Breast epithelium (tissue), 3 donors: ENCODE results near the gene CLSTN2.

Source experiments
- POLR2A ChIP-seq: fragments of 450-650 bp; IDR thresholded peaks from one replicate; pipeline ENCODE4 v1.6.1; 2016; ENCODE audit warnings: antibody characterized with exemption, mild to moderate bottlenecking, moderate library complexity
- TF ChIP-seq, protein P1 (sequence below), 3 donors: fragments of 450-650 bp; IDR thresholded peaks; one replicate each; pipeline ENCODE4 v1.5.1; 2016 to 2017; ENCODE audit warnings: antibody characterized with exemption in 3 of 3, mild to moderate bottlenecking in 3 of 3, moderate library complexity in 3 of 3

DNA sequence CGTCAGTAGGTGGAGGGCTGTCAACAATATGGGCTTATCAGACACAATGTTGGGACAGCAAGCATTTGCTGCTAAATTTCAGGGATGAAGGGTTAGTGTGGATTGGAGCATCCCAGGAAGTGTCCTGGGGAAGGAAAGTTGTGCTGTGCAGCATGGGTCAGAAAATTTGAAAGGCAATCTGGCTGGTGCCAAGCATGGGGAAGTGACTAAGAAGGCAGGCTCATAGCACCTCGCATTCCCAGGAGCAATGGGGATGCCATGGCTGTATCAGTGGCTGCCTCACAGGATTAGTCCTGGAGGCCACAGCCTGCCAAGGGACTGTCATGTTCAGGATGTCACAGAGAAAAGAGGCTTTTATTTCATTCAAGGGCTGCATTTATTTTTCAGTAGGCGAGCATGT is 420.5 kb downstream of the CLSTN2 start:
- TF ChIP-seq, protein P1, sequence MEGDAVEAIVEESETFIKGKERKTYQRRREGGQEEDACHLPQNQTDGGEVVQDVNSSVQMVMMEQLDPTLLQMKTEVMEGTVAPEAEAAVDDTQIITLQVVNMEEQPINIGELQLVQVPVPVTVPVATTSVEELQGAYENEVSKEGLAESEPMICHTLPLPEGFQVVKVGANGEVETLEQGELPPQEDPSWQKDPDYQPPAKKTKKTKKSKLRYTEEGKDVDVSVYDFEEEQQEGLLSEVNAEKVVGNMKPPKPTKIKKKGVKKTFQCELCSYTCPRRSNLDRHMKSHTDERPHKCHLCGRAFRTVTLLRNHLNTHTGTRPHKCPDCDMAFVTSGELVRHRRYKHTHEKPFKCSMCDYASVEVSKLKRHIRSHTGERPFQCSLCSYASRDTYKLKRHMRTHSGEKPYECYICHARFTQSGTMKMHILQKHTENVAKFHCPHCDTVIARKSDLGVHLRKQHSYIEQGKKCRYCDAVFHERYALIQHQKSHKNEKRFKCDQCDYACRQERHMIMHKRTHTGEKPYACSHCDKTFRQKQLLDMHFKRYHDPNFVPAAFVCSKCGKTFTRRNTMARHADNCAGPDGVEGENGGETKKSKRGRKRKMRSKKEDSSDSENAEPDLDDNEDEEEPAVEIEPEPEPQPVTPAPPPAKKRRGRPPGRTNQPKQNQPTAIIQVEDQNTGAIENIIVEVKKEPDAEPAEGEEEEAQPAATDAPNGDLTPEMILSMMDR (IDR thresholded peaks at IDR 0.05): no peak
- TF ChIP-seq POLR2A: no peak
